Hepatocyte (in vitro differentiated cells): ENCODE data around the gene NTNG1.

Experiments
- EZH2 ChIP-seq: fragments of 200-600 bp; sonication (generic); IDR thresholded peaks from 2 replicates; pipeline ENCODE4 v1.6.1; 2016; ENCODE audit warnings: antibody characterized with exemption, mild to moderate bottlenecking, borderline replicate concordance
- EZH2phosphoT487 ChIP-seq: fragments of 200-600 bp; sonication (generic); IDR thresholded peaks from one replicate; pipeline ENCODE4 v1.6.1; 2018; ENCODE audit warnings: antibody characterized with exemption, mild to moderate bottlenecking, low read depth, moderate library complexity; ENCODE audit not compliant: unreplicated experiment, severe bottlenecking
- TF ChIP-seq, protein P1 (sequence below): fragments of 200-600 bp; sonication (generic); IDR thresholded peaks from 2 replicates; pipeline ENCODE4 v1.5.1; 2016; ENCODE audit warnings: antibody characterized with exemption, mild to moderate bottlenecking; ENCODE audit not compliant: poor library complexity

DNA sequence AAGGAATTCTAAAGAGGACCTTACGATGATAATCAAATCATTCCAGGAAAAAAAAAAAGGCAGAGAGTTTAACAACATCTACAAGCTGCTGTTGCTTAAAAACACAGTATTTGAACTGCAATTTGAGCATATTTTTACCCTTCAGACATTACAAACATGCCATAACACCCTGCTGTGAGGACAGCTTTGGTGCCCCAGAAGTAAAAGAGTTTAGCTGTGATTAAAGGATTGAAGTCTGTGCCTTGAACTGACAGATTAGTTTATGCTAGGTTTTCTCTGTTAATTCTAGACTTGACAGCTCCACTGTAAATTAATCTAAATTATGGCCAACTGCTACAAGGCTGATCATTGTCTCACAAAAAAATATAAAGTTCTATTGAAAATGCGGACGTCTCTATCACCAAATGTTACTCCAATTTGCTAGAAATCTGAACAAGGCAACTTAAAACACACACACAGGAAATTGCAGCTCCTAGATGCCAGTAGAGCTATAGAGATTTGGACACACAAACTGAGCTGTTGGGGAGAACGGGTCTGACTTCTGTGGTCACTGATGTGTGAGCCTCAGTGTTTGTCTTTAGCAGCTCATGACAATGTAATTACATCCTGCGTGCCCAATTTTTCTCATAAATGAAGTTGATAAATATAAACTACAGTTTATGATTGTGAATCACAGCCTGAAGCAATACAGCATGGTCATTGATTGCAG, 217.9 kb downstream of the NTNG1 start:
- TF ChIP-seq, protein P1, sequence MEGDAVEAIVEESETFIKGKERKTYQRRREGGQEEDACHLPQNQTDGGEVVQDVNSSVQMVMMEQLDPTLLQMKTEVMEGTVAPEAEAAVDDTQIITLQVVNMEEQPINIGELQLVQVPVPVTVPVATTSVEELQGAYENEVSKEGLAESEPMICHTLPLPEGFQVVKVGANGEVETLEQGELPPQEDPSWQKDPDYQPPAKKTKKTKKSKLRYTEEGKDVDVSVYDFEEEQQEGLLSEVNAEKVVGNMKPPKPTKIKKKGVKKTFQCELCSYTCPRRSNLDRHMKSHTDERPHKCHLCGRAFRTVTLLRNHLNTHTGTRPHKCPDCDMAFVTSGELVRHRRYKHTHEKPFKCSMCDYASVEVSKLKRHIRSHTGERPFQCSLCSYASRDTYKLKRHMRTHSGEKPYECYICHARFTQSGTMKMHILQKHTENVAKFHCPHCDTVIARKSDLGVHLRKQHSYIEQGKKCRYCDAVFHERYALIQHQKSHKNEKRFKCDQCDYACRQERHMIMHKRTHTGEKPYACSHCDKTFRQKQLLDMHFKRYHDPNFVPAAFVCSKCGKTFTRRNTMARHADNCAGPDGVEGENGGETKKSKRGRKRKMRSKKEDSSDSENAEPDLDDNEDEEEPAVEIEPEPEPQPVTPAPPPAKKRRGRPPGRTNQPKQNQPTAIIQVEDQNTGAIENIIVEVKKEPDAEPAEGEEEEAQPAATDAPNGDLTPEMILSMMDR = no peak
- no peak for TF ChIP-seq EZH2
- no peak for TF ChIP-seq EZH2phosphoT487
